Heart left ventricle (tissue), 13 donors: ENCODE measurements around the gene SIM2.

Experiments
- POLR2A ChIP-seq, 2 donors: fragments of 450-650 bp; IDR thresholded peaks; one replicate each; pipeline ENCODE4 v1.6.1; 2017; ENCODE audit warnings: antibody characterized with exemption in 2 of 2, mild to moderate bottlenecking in 2 of 2, moderate library complexity in 2 of 2
- TF ChIP-seq, protein P1 (sequence below), 12 donors: fragments of 200-600 bp; sonication (generic) in 4 of 12; IDR thresholded peaks; one replicate each; pipeline versions ENCODE4 v1.5.0 to v1.8.0; 2018 to 2022; ENCODE audit warnings: antibody characterized with exemption in 12 of 12, mild to moderate bottlenecking in 5 of 12
- donor health status: ischemic (EF 13 %, LVEDD 7.1; RV severe dilation, severe dysfunction).
- donor health status: DM: no; HTN: yes; CAD: no.
- donor health status: DM: no; HTN: no; CAD: no.
- donor health status: ischemic (EF 25% LVEDD 6.9; RV normal size, moderate dysfunction).
- donor health status: ischemic (EF 25% LVEDD 5.7; RV mildly dilated, moderate dysfunction).
- donor health status: ischemic (EF 35%, LVEDD 5.7; RV mildly dilated, moderate dysfunction).
- donor health status: nonischemic (EF 11% LVEDD 7.7; RV severe dilation, severe dysfunction).
- donor health status: DM: yes; HTN: yes; CAD: no.
- donor health status: PGD.
- donor health status: ischemic (EF 29% LVEDD 5.4; RV normal size, mild dysfunction).
- donor health status: nonischemic (EF 23%, LVEDD 6.1; RV moderate dilation, normal function).

GRCh38 chr21:36706951-36707762 is 8.2 kb downstream of the SIM2 start:
- TF ChIP-seq, protein P1, sequence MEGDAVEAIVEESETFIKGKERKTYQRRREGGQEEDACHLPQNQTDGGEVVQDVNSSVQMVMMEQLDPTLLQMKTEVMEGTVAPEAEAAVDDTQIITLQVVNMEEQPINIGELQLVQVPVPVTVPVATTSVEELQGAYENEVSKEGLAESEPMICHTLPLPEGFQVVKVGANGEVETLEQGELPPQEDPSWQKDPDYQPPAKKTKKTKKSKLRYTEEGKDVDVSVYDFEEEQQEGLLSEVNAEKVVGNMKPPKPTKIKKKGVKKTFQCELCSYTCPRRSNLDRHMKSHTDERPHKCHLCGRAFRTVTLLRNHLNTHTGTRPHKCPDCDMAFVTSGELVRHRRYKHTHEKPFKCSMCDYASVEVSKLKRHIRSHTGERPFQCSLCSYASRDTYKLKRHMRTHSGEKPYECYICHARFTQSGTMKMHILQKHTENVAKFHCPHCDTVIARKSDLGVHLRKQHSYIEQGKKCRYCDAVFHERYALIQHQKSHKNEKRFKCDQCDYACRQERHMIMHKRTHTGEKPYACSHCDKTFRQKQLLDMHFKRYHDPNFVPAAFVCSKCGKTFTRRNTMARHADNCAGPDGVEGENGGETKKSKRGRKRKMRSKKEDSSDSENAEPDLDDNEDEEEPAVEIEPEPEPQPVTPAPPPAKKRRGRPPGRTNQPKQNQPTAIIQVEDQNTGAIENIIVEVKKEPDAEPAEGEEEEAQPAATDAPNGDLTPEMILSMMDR (IDR thresholded peaks at IDR 0.05), result peak in 2 of 12 donors; percentile 6 to 15
- no peak for TF ChIP-seq POLR2A (IDR thresholded peaks at IDR 0.05)
